HepG2 (cell line): ENCODE results near the gene ALOX5AP. TPM values are rescaled to one million over a fixed set of nuclear protein-coding genes. Genes with fewer than 3 reads are reported as not detected.

Experiments
- ATAC-seq: fragments of 200-7000 bp; cut with Tn5 transposase; 3 replicates; pipeline ENCODE4 v1.9.1; 2020; ENCODE audit warnings: mild to moderate bottlenecking, moderate library complexity
- BruUV-seq: library from RNA; stranded (reverse); fragments of 400-500 nt; replicated peaks from 2 replicates; lab custom pipeline; 2021; lab: Mats Ljungman, UMichigan
- CTCF ChIA-PET: fragments of 300-600 bp; formaldehyde crosslinking; extraction: SDS; loops from one replicate; lab custom pipeline; 2021; ENCODE audit warnings: low total read pairs, inconsistent platforms, low intra/inter-chr PET ratio; lab: Yijun Ruan, JAX
- POLR2A ChIA-PET: fragments of 350-600 bp; sonication (Branson Sonifier 250); formaldehyde crosslinking; loops from one replicate; lab custom pipeline; 2020; ENCODE audit warnings: antibody characterized with exemption, inconsistent platforms; lab: Yijun Ruan, JAX
- DNase-seq: peaks from one replicate; pipeline ENCODE4 v3.0.0-alpha.2; 2015; ENCODE audit warnings: low spot score
- FAIRE-seq: peaks from 3 replicates; lab custom pipeline; 2011; peaks lifted over from hg19 to GRCh38; lab: Jason Lieb, UNC
- H2AFZ ChIP-seq: one replicate; pipeline ENCODE4 v1.6.1; 2011; ENCODE audit warnings: low read length, inconsistent platforms
- H3K27ac ChIP-seq: fragments of 300-600 bp; 3 replicates; pipeline ENCODE4 v1.8.0; 2011; ENCODE audit warnings: mixed run types, mild to moderate bottlenecking, mixed read lengths, low read length, inconsistent platforms; ENCODE audit not compliant: insufficient read depth; ENCODE audit errors: extremely low read length
- H3K27me3 ChIP-seq, 2 experiments: fragments of 200-600 bp in 1 of 2; 2 replicates in 1 of 2; 3 replicates in 1 of 2; pipeline versions ENCODE4 v1.6.0 to v1.8.0; 2011; ENCODE audit warnings: low read length in 2 of 2, mild to moderate bottlenecking in 2 of 2, moderate library complexity in 2 of 2, inconsistent platforms in 1 of 2; ENCODE audit not compliant: insufficient read depth in 2 of 2, control insufficient read depth in 1 of 2
- H3K36me3 ChIP-seq, 2 experiments: fragments of 200-600 bp in 1 of 2; replicated peaks in 1 of 2; 2 replicates in 1 of 2; 3 replicates in 1 of 2; pipeline versions ENCODE4 v1.5.1 to v1.8.0; 2011; ENCODE audit warnings: low read length in 2 of 2, inconsistent platforms in 1 of 2; ENCODE audit not compliant: insufficient read depth in 2 of 2, control insufficient read depth in 1 of 2
- H3K4me1 ChIP-seq: 2 replicates; pipeline ENCODE4 v1.5.1; 2012; ENCODE audit warnings: low read length, inconsistent platforms; ENCODE audit not compliant: insufficient read depth
- H3K4me2 ChIP-seq: 2 replicates; pipeline ENCODE4 v1.6.0; 2011; ENCODE audit warnings: low read depth, low read length, inconsistent platforms
- H3K4me3 ChIP-seq, 3 experiments: fragments of 200-600 bp in 1 of 3; sonication (generic), shearing (Covaris generic) in 1 of 3; replicated peaks in 1 of 3; 2 replicates each; pipeline ENCODE4 v1.5.1; 2011 to 2016; ENCODE audit warnings: low read length in 3 of 3, inconsistent platforms in 2 of 3, low read depth in 2 of 3, mild to moderate bottlenecking in 2 of 3, control low read depth in 1 of 3, mixed read lengths in 1 of 3; ENCODE audit not compliant: insufficient read depth in 1 of 3
- H3K79me2 ChIP-seq: one replicate; pipeline ENCODE4 v1.6.1; 2011; ENCODE audit warnings: low read length, inconsistent platforms; ENCODE audit not compliant: insufficient read depth
- H3K9ac ChIP-seq: 2 replicates; pipeline ENCODE4 v1.6.0; 2011; ENCODE audit warnings: mild to moderate bottlenecking, low read depth, low read length, inconsistent platforms; ENCODE audit not compliant: insufficient read depth
- H3K9me3 ChIP-seq: 2 replicates; pipeline ENCODE4 v1.5.1; 2012; ENCODE audit warnings: mild to moderate bottlenecking, low read length
- H4K20me1 ChIP-seq: 2 replicates; pipeline ENCODE4 v1.6.0; 2011; ENCODE audit warnings: inconsistent platforms, mild to moderate bottlenecking, low read length, moderate library complexity; ENCODE audit not compliant: insufficient read depth
- DPF2 ChIP-seq: sonication (generic); formaldehyde crosslinking; IDR thresholded peaks from 2 replicates; pipeline ENCODE4 v1.4.0; 2020; ENCODE audit warnings: mild to moderate bottlenecking, low read depth, missing genetic modification reagents, borderline replicate concordance
- ESRRA ChIP-seq: sonication (generic); formaldehyde crosslinking; IDR thresholded peaks from 2 replicates; pipeline ENCODE4 v1.5.1; 2020; ENCODE audit warnings: mild to moderate bottlenecking, low read depth, missing genetic modification reagents
- FOSL2 ChIP-seq: sonication (generic); formaldehyde crosslinking; IDR thresholded peaks from 2 replicates; pipeline ENCODE4 v1.4.0; 2020; ENCODE audit warnings: missing genetic modification reagents
- JUND ChIP-seq: sonication (generic); formaldehyde crosslinking; IDR thresholded peaks from 2 replicates; pipeline ENCODE4 v1.8.0; 2022; ENCODE audit warnings: mild to moderate bottlenecking, missing genetic modification reagents
- PITX1 ChIP-seq: sonication (generic); formaldehyde crosslinking; IDR thresholded peaks from 2 replicates; pipeline ENCODE4 v1.5.1; 2020; ENCODE audit warnings: mild to moderate bottlenecking, missing genetic modification reagents
- WIZ ChIP-seq: sonication (generic); formaldehyde crosslinking; IDR thresholded peaks from 2 replicates; pipeline ENCODE4 v1.5.1; 2020; ENCODE audit warnings: mild to moderate bottlenecking, missing genetic modification reagents
- ZKSCAN1 ChIP-seq: fragments of 150-350 bp; IDR thresholded peaks from 2 replicates; pipeline ENCODE4 v1.6.1; 2014; ENCODE audit warnings: low read length
- ZNF124 ChIP-seq: sonication (generic); formaldehyde crosslinking; IDR thresholded peaks from 2 replicates; pipeline ENCODE4 v1.4.0; 2020; ENCODE audit warnings: missing genetic modification reagents
- ZNF615 ChIP-seq: sonication (generic); formaldehyde crosslinking; IDR thresholded peaks from 2 replicates; pipeline ENCODE4 v1.5.0; 2020; ENCODE audit warnings: mild to moderate bottlenecking, missing genetic modification reagents, borderline replicate concordance
- ZNF782 ChIP-seq: sonication (generic); formaldehyde crosslinking; IDR thresholded peaks from 2 replicates; pipeline ENCODE4 v1.4.0; 2020; ENCODE audit warnings: missing genetic modification reagents, mild to moderate bottlenecking, borderline replicate concordance
- WGBS: methylation state at CpG from one replicate; pipeline ENCODE4 v1.1.6; 2017; ENCODE audit warnings: low lambda C conversion rate; 5-methylcytosine and 5-hydroxymethylcytosine counted together
- in situ Hi-C: cut with HindIII; loops from 2 replicates; pipeline ENCODE4 v1.10.0; 2017; ENCODE audit warnings: low pct_unique_long_range_greater_than_20kb; ENCODE audit not compliant: extremely low pct_ligation_motif_present
- intact Hi-C: fragments of 100-400 bp; cut with micrococcal nuclease; formaldehyde crosslinking; loops from one replicate; pipeline ENCODE4 v1.10.0; 2022; ENCODE audit not compliant: unreplicated experiment
- polyA plus RNA-seq, 8 experiments: library from polyadenylated mRNA; depleted of rRNA in 3 of 8; stranded (reverse) in 7 of 8; unstranded in 1 of 8; fragments of >200 nt; fragmentation: Illumina TruSeq in 4 of 8; extraction: Trizol in 4 of 8; gene quantifications; 2 replicates each; pipeline versions ENCODE4 v1.2.1 to v1.2.3, GENCODE V29; 2011 to 2016; ENCODE audit warnings: low read depth in 4 of 8, missing spikeins in 1 of 8, mixed read lengths in 1 of 8; ENCODE audit not compliant: insufficient read depth in 1 of 8
- total RNA-seq, 5 experiments: library from RNA; depleted of rRNA; stranded (reverse); fragments of >200 nt; fragmentation: Illumina TruSeq; extraction: Trizol; gene quantifications; 2 replicates each; pipeline ENCODE4 v1.2.3, GENCODE V29; 2016; ENCODE audit warnings: low read depth in 1 of 5
- TF ChIP-seq, protein P1 (sequence below): sonication (generic); formaldehyde crosslinking; IDR thresholded peaks from 2 replicates; pipeline ENCODE4 v1.4.0; 2020; ENCODE audit warnings: missing genetic modification reagents
- TF ChIP-seq, protein P2 (sequence below): sonication (generic); IDR thresholded peaks from 2 replicates; pipeline ENCODE4 v1.6.1; 2016; ENCODE audit warnings: low read depth, borderline replicate concordance
- TF ChIP-seq, protein P3 (sequence below): IDR thresholded peaks from 2 replicates; pipeline ENCODE4 v1.6.1; 2018; ENCODE audit warnings: missing genetic modification reagents
- TF ChIP-seq, protein P4 (sequence below): sonication (generic); formaldehyde crosslinking; IDR thresholded peaks from 2 replicates; pipeline ENCODE4 v1.4.0; 2020; ENCODE audit warnings: missing genetic modification reagents

The ALOX5AP gene
- total and polyA plus RNA-seq, 2 of the 13 experiments (the other 11 are each of a cell fraction or from before 2014, with no cell fraction given): 0.97 to 1.2 TPM

DNA sequence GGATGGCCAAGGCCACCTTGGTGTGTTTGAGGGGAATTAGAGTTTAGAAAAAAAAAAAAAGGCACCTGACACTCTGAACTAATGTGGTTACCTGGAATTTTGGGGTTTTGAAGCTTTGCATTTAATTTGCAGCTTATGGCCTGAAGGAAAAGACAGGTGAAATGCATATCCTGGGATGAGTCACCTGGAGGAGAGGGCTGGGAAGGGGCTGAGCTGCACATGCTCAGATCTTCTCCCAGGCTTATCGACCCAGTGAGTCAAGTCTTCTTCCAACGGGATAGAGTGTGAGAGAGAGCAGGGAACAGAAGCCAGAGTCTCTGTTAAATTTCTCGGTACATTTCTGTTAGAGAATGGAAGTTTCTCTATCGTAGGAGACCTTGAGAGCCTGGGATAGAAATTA, 29.7 kb upstream of the ALOX5AP start:
- no peak for ATAC-seq
- H3K4me2 ChIP-seq: no peak overlapping the region
- H4K20me1 ChIP-seq: no peaks in the 10 kb centered on the region
- BruUV-seq: no TSS peak
- no peaks in the 10 kb centered on the region for H3K36me3 ChIP-seq
- intact Hi-C loops (no loop called here), in situ Hi-C loops (no loop called here)
- POLR2A ChIA-PET: no interaction called here
- H3K4me1 ChIP-seq: no peaks in the 10 kb centered on the region
- TF ChIP-seq FOSL2 (CRISPR knock-in tag) (0 out of 2 replicates have a peak, but pooled peaks have one; percentile 11), ZNF615 (no peak)
- CTCF ChIA-PET: no interaction called here
- no peak overlapping the region for H3K4me3 ChIP-seq
- H2AFZ ChIP-seq: no peak overlapping the region
- H3K79me2 ChIP-seq: no peaks in the 10 kb centered on the region
- no peak overlapping the region for H3K9ac ChIP-seq
- no peak for DNase-seq
- H3K27ac ChIP-seq: no peak overlapping the region
- peaks cover 2 to 7% of the 10 kb centered on the region in 2 experiments; a peak in 3 of 5 replicates for H3K27me3 ChIP-seq
- 0% methylated on average over 4 of the region's 4 CpGs for WGBS
- no peak for FAIRE-seq
- H3K9me3 ChIP-seq: no peaks in the 10 kb centered on the region

DNA sequence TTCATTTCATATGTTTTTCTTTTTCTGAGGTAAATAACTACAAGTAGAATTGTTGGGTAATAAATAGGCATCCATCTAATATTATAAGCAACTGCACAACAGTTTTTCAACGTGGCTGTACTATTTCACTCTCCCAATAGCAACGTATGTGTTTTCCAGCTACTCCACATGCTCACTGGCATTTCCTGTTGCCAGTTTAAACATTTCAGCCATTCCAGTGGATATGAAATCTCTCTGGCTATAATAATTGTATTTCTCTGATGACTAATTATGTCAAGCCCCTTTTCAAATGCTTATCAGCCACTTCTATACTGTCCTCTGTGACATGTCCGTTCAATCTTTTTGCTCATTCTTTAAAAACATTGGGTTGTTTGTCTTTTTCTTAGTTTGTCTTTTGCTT, 26.8 kb upstream of the ALOX5AP start:
- intact Hi-C loops: no loop called here
- no peak overlapping the region for H2AFZ ChIP-seq
- H4K20me1 ChIP-seq: no peaks in the 10 kb centered on the region
- BruUV-seq: no TSS peak
- TF ChIP-seq ZNF782 (CRISPR knock-in tag) (no peak), DPF2 (CRISPR knock-in tag) (no peak), JUND (CRISPR knock-in tag) (no peak), WIZ (CRISPR knock-in tag) (no peak), ZKSCAN1 (no peak), ZNF124 (CRISPR knock-in tag) (no peak), PITX1 (no peak), ESRRA (no peak)
- TF ChIP-seq, protein P1, sequence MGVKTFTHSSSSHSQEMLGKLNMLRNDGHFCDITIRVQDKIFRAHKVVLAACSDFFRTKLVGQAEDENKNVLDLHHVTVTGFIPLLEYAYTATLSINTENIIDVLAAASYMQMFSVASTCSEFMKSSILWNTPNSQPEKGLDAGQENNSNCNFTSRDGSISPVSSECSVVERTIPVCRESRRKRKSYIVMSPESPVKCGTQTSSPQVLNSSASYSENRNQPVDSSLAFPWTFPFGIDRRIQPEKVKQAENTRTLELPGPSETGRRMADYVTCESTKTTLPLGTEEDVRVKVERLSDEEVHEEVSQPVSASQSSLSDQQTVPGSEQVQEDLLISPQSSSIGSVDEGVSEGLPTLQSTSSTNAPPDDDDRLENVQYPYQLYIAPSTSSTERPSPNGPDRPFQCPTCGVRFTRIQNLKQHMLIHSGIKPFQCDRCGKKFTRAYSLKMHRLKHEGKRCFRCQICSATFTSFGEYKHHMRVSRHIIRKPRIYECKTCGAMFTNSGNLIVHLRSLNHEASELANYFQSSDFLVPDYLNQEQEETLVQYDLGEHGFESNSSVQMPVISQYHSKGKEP: no peak
- TF ChIP-seq, protein P2, sequence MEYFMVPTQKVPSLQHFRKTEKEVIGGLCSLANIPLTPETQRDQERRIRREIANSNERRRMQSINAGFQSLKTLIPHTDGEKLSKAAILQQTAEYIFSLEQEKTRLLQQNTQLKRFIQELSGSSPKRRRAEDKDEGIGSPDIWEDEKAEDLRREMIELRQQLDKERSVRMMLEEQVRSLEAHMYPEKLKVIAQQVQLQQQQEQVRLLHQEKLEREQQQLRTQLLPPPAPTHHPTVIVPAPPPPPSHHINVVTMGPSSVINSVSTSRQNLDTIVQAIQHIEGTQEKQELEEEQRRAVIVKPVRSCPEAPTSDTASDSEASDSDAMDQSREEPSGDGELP: no peak
- TF ChIP-seq, protein P3, sequence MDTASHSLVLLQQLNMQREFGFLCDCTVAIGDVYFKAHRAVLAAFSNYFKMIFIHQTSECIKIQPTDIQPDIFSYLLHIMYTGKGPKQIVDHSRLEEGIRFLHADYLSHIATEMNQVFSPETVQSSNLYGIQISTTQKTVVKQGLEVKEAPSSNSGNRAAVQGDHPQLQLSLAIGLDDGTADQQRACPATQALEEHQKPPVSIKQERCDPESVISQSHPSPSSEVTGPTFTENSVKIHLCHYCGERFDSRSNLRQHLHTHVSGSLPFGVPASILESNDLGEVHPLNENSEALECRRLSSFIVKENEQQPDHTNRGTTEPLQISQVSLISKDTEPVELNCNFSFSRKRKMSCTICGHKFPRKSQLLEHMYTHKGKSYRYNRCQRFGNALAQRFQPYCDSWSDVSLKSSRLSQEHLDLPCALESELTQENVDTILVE (CRISPR knock-in tag): no peak
- TF ChIP-seq, protein P4, sequence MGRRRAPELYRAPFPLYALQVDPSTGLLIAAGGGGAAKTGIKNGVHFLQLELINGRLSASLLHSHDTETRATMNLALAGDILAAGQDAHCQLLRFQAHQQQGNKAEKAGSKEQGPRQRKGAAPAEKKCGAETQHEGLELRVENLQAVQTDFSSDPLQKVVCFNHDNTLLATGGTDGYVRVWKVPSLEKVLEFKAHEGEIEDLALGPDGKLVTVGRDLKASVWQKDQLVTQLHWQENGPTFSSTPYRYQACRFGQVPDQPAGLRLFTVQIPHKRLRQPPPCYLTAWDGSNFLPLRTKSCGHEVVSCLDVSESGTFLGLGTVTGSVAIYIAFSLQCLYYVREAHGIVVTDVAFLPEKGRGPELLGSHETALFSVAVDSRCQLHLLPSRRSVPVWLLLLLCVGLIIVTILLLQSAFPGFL (CRISPR knock-in tag): no peak
- H3K9me3 ChIP-seq: no peaks in the 10 kb centered on the region
- no peak overlapping the region for H3K9ac ChIP-seq
- peaks cover 2 to 7% of the 10 kb centered on the region in 2 experiments; a peak in 3 of 5 replicates for H3K27me3 ChIP-seq
- no peak overlapping the region for H3K27ac ChIP-seq
- DNase-seq: no peak
- no peak overlapping the region for H3K4me2 ChIP-seq
- H3K36me3 ChIP-seq: no peaks in the 10 kb centered on the region
- POLR2A ChIA-PET: no interaction called here
- in situ Hi-C loops: no loop called here
- FAIRE-seq: no peak
- under 1% methylated on average over 3 of the region's 3 CpGs for WGBS
- no peak for ATAC-seq
- H3K79me2 ChIP-seq: no peaks in the 10 kb centered on the region
- CTCF ChIA-PET: no interaction called here
- no peaks in the 10 kb centered on the region for H3K4me1 ChIP-seq
- H3K4me3 ChIP-seq: no peak overlapping the region
